ENCODE results near the gene ZCCHC18. TPM values are rescaled to one million over a fixed set of nuclear protein-coding genes. Genes with fewer than 3 reads are reported as not detected.
"Not testable (repeated sequence)": the region's sequence is repeated elsewhere in the genome, so short reads cannot be mapped to it uniquely, and the experiment has no call there.

The ZCCHC18 gene
- total RNA-seq, 1 experiment from 2014 or later, result not detected

- TF ChIP-seq ELF1 (IDR thresholded peaks at IDR 0.05; ENCODE audit: borderline replicate concordance, low read depth), result no peak
Measured at GRCh38 chrX:104108955-104109354, 3.4 kb upstream of the ZCCHC18 start (continued).

DNA sequence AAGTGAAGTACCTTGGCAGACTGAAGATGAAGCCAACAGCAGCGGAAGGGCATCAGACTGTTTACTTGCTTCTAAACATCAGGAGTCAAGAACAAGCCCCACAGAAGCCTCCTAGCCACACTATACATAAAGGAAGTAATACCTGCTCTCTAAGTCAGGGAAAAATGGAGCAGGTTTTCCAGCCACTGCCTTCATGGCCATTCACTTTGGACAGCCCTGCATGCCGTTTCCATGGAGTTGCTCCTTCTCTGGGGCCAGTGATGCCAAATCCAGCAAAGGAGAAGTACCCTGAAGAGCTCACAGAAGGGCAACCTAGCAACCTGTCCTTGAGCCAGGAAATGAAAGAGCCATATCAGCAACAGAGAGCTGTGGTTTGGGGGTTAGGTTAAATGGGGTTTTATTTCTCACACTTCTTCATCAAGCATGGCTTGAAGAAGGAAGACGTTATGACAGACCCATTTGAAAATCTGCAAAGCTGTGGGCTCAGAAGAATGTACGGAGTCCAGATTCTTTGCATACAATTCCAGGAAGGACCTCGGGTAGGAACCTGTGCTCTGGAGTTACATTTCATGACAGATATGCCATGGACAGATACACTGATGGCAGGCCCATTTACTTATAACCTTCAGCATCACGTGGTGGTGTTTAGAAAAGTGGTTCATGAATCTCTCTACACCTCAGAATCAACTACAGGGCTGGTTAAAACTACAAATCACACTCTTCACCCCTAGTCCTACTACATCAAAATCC, 1.7 kb upstream of the ZCCHC18 start:
- H3K36me3 ChIP-seq (ENCODE audit: control insufficient read depth in 1 of 2, insufficient read depth in 2 of 2, low read length in 2 of 2); H3K79me2 ChIP-seq (ENCODE audit: insufficient read depth, low read length); H4K20me1 ChIP-seq (ENCODE audit: insufficient read depth); H3K27ac ChIP-seq (ENCODE audit: low read depth, low read length); H3K27me3 ChIP-seq (ENCODE audit: insufficient read depth, low read length); H2AFZ ChIP-seq (ENCODE audit: low read depth, low read length, poor library complexity, severe bottlenecking); H3K9ac ChIP-seq (ENCODE audit: low read length); H3K4me1 ChIP-seq (ENCODE audit: control insufficient read depth in 1 of 2, insufficient read depth in 2 of 2, low read length in 2 of 2); ATAC-seq; CTCF ChIA-PET; H3K9me3 ChIP-seq (ENCODE audit: control insufficient read depth in 1 of 2, insufficient read depth in 1 of 2, low read depth in 1 of 2, low read length in 2 of 2); BruUV-seq (replicated peaks); intact Hi-C loops (cut with micrococcal nuclease); POLR2A ChIA-PET; H3K4me2 ChIP-seq (ENCODE audit: low read length); H3K4me3 ChIP-seq (replicated peaks in 1 of 2; ENCODE audit: low read depth in 1 of 2, low read length in 2 of 2); DNase-seq (ENCODE audit: low read depth, low spot score); H3K9me2 ChIP-seq (ENCODE audit: insufficient read depth); RAD21 ChIA-PET (ENCODE audit: low non-redundant PET in 1 of 2, low total read pairs in 2 of 2, uncharacterized antibody in 2 of 2, unreplicated experiment in 2 of 2): not testable (repeated sequence)

DNA sequence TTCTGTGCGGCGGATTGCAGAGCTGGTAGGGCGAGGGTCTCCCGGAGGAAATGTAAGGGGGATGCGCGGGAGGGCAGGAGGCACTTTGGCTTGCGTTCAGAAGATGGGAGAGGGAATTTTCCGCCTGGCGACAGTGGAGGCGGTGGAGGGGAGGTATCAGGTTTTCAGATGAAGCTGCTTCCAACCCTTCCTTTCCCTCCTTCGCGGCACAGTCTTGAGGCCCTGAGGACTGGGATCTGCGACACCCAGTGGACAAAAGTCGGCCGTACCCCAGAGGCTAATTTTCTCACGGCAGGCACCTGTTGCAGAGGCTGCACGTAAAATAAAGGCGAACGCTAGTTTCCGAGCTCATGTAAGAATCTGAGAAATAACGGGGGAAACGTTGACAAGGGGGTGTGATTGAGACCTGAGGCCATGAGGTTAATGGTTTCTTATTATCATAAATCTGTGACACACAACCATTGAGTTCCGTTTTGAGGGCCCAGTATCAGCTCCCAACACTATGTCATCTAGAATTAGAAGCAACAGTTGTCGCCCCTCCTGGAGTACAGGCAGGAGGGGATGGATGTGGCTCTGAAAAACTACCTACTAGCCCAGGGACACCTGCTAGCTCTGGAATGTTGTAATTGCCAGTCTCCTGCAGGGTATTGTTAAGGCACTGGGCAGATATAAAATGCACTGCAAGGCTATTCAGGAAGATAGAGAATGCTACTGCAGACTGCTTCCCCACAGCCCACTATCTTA, 1.1 kb downstream of the ZCCHC18 start:
- ATAC-seq, result no peak
- H3K27me3 ChIP-seq (ENCODE audit: insufficient read depth, low read length), result peaks cover 3% of the 10 kb centered on the region; the same call in 1 of the 2 replicates
- no peaks in the 10 kb centered on the region for H3K36me3 ChIP-seq (ENCODE audit: control insufficient read depth in 1 of 2, insufficient read depth in 2 of 2, low read length in 2 of 2)
- ChIA-PET RAD21 (ENCODE audit: low non-redundant PET in 1 of 2, low total read pairs in 2 of 2, uncharacterized antibody in 2 of 2, unreplicated experiment in 2 of 2) (no interaction called here), POLR2A (no interaction called here), CTCF (no interaction called here)
- TF ChIP-seq ZFX (IDR thresholded peaks at IDR 0.05), result no peak
- TF ChIP-seq CEBPB (IDR thresholded peaks at IDR 0.05; ENCODE audit: low read depth), result no peak
- no peaks in the 10 kb centered on the region for H4K20me1 ChIP-seq (ENCODE audit: insufficient read depth)
- H3K27ac ChIP-seq (ENCODE audit: low read depth, low read length), result no peak overlapping the region
- no peak overlapping the region for H3K4me3 ChIP-seq (replicated peaks in 1 of 2; ENCODE audit: low read depth in 1 of 2, low read length in 2 of 2)
- BruUV-seq (replicated peaks), result no TSS peak
- no peak overlapping the region for H3K9ac ChIP-seq (ENCODE audit: low read length)
- DNase-seq (ENCODE audit: low read depth, low spot score), result no peak
- no peaks in the 10 kb centered on the region for H3K9me2 ChIP-seq (ENCODE audit: insufficient read depth)
- H3K9me3 ChIP-seq (ENCODE audit: control insufficient read depth in 1 of 2, insufficient read depth in 1 of 2, low read depth in 1 of 2, low read length in 2 of 2), result no peaks in the 10 kb centered on the region
- no peak overlapping the region for H3K4me2 ChIP-seq (ENCODE audit: low read length)
- no peaks in the 10 kb centered on the region for H3K4me1 ChIP-seq (ENCODE audit: control insufficient read depth in 1 of 2, insufficient read depth in 2 of 2, low read length in 2 of 2)
- intact Hi-C loops (cut with micrococcal nuclease), result no loop called here
- no peak overlapping the region for H2AFZ ChIP-seq (ENCODE audit: low read depth, low read length, poor library complexity, severe bottlenecking)
- no peaks in the 10 kb centered on the region for H3K79me2 ChIP-seq (ENCODE audit: insufficient read depth, low read length)
